HG02642 (cell line): ENCODE results near the gene JSRP1.

Experiments used
- ATAC-seq: cut with Tn5 transposase; IDR thresholded peaks from one replicate; pipeline ENCODE4 v1.9.1; 2021; ENCODE audit warnings: mild to moderate bottlenecking; ENCODE audit not compliant: unreplicated experiment, poor library complexity

The JSRP1 gene

GRCh38 chr19:2248136-2249009, 7.8 kb downstream of the JSRP1 start:
- no peak for ATAC-seq

- ATAC-seq, result no peak
Observed at GRCh38 chr19:2247433-2248101, 8.7 kb downstream of the JSRP1 start.

GRCh38 chr19:2246801-2247361, 9.3 kb downstream of the JSRP1 start:
- no peak for ATAC-seq

- ATAC-seq, result no peak
Observed at GRCh38 chr19:2246014-2246620, 10.1 kb downstream of the JSRP1 start.

- no peak for ATAC-seq
Observed at GRCh38 chr19:2245273-2245672, 10.9 kb downstream of the JSRP1 start.

- no peak for ATAC-seq
Observed at GRCh38 chr19:2244486-2244885, 11.7 kb downstream of the JSRP1 start.

- no peak for ATAC-seq
Observed at GRCh38 chr19:2244125-2244411, 12.1 kb downstream of the JSRP1 start.

- ATAC-seq, result no peak
Observed at GRCh38 chr19:2243274-2244124, 12.7 kb downstream of the JSRP1 start.

- no peak for ATAC-seq
Observed at GRCh38 chr19:2242816-2243215, 13.4 kb downstream of the JSRP1 start.

GRCh38 chr19:2242092-2242537, 14.1 kb downstream of the JSRP1 start:
- no peak for ATAC-seq

GRCh38 chr19:2240881-2241760, 15.1 kb downstream of the JSRP1 start:
- ATAC-seq, result no peak

- ATAC-seq, result no peak
Observed at GRCh38 chr19:2239771-2240770, 16.1 kb downstream of the JSRP1 start.

GRCh38 chr19:2239173-2239572, 17.0 kb downstream of the JSRP1 start:
- no peak for ATAC-seq

GRCh38 chr19:2237869-2238153, 18.4 kb downstream of the JSRP1 start:
- no peak for ATAC-seq

GRCh38 chr19:2237051-2237868, 19.0 kb downstream of the JSRP1 start:
- ATAC-seq, result no peak

GRCh38 chr19:2236314-2237050, 19.7 kb downstream of the JSRP1 start, which contains the start of the genes PLEKHJ1 and SF3A2:
Gene PLEKHJ1, minus strand, starts transcription at chr19:2236329. Its CDS starts 81 bp downstream, at chr19:2236248.
Gene SF3A2, plus strand, starts transcription at chr19:2236824. Its CDS starts 6,595 bp downstream, at chr19:2243419.
- peak; percentile 79 for ATAC-seq

- no peak for ATAC-seq
Observed at GRCh38 chr19:2236064-2236313, 20.2 kb downstream of the JSRP1 start.
